ENCODE measurements around the gene RBMX. TPM values are rescaled to one million over a fixed set of nuclear protein-coding genes. Genes with fewer than 3 reads are reported as not detected.

Gene RBMX
- total RNA-seq, 1 donor from 2014 or later: 133 TPM

GRCh38 chrX:136839196-136839595, 41.3 kb downstream of the RBMX start:
- Histone ChIP-seq H3K9ac (ENCODE audit: low read length) (no peak overlapping the region), H3K79me2 (ENCODE audit: insufficient read depth, low read length) (no peaks in the 10 kb centered on the region), H3K9me3 (ENCODE audit: insufficient read depth, low read depth, low read length) (no peaks in the 10 kb centered on the region), H3K27me3 (ENCODE audit: insufficient read depth, low read length) (no peaks in the 10 kb centered on the region), H3K4me1 (ENCODE audit: insufficient read depth, low read length) (no peaks in the 10 kb centered on the region), H3K4me3 (ENCODE audit: insufficient read depth, low read depth, low read length) (no peak overlapping the region), H4K20me1 (ENCODE audit: insufficient read depth, low read length) (no peaks in the 10 kb centered on the region), H3K27ac (ENCODE audit: low read depth, low read length) (no peak overlapping the region), H2AFZ (ENCODE audit: low read depth, low read length) (no peak overlapping the region), H3K36me3 (ENCODE audit: insufficient read depth, low read length) (no peaks in the 10 kb centered on the region), H3K4me2 (ENCODE audit: low read length) (no peak overlapping the region)
- no peaks in the 10 kb centered on the region for H3K27me3 Mint-ChIP-seq (ENCODE audit: low read depth, unreplicated experiment)
- peaks cover 6% of the 10 kb centered on the region for H3K36me3 Mint-ChIP-seq (ENCODE audit: low read depth, unreplicated experiment)
- no peaks in the 10 kb centered on the region for H3K9me3 Mint-ChIP-seq (ENCODE audit: unreplicated experiment)
- FAIRE-seq (peak; percentile 81), DNase-seq (ENCODE audit: low read depth) (no peak)
- H3K4me1 Mint-ChIP-seq (ENCODE audit: low read depth, unreplicated experiment): no peaks in the 10 kb centered on the region
- TF ChIP-seq EZH2 (IDR thresholded peaks at IDR 0.05; ENCODE audit: insufficient read depth, low read length) (no peak), CTCF (IDR thresholded peaks at IDR 0.05; ENCODE audit: insufficient read depth, low read depth, low read length) (no peak)
- H3K4me3 Mint-ChIP-seq (ENCODE audit: unreplicated experiment): no peak overlapping the region
- H3K27ac Mint-ChIP-seq (ENCODE audit: unreplicated experiment): no peak overlapping the region

GRCh38 chrX:136835761-136836160, 44.8 kb downstream of the RBMX start:
- no peak overlapping the region for H3K4me2 ChIP-seq (ENCODE audit: low read length)
- H3K4me1 ChIP-seq (ENCODE audit: insufficient read depth, low read length): no peaks in the 10 kb centered on the region
- Mint-ChIP-seq H3K4me3 (ENCODE audit: unreplicated experiment) (no peak overlapping the region), H3K27ac (ENCODE audit: unreplicated experiment) (no peak overlapping the region), H3K4me1 (ENCODE audit: low read depth, unreplicated experiment) (no peaks in the 10 kb centered on the region), H3K36me3 (ENCODE audit: low read depth, unreplicated experiment) (peaks cover 3% of the 10 kb centered on the region), H3K9me3 (ENCODE audit: unreplicated experiment) (no peaks in the 10 kb centered on the region), H3K27me3 (ENCODE audit: low read depth, unreplicated experiment) (no peaks in the 10 kb centered on the region)
- FAIRE-seq (peak; percentile 95), DNase-seq (ENCODE audit: low read depth) (no peak)
- H4K20me1 ChIP-seq (ENCODE audit: insufficient read depth, low read length): no peaks in the 10 kb centered on the region
- no peaks in the 10 kb centered on the region for H3K36me3 ChIP-seq (ENCODE audit: insufficient read depth, low read length)
- no peaks in the 10 kb centered on the region for H3K9me3 ChIP-seq (ENCODE audit: insufficient read depth, low read depth, low read length)
- H3K9ac ChIP-seq (ENCODE audit: low read length): no peak overlapping the region
- no peak overlapping the region for H3K27ac ChIP-seq (ENCODE audit: low read depth, low read length)
- H2AFZ ChIP-seq (ENCODE audit: low read depth, low read length): no peak overlapping the region
- no peaks in the 10 kb centered on the region for H3K27me3 ChIP-seq (ENCODE audit: insufficient read depth, low read length)
- H3K79me2 ChIP-seq (ENCODE audit: insufficient read depth, low read length): no peaks in the 10 kb centered on the region
- no peak for TF ChIP-seq CTCF (IDR thresholded peaks at IDR 0.05; ENCODE audit: insufficient read depth, low read depth, low read length)
- TF ChIP-seq EZH2 (IDR thresholded peaks at IDR 0.05; ENCODE audit: insufficient read depth, low read length): no peak
- no peak overlapping the region for H3K4me3 ChIP-seq (ENCODE audit: insufficient read depth, low read depth, low read length)

- no peaks in the 10 kb centered on the region for H3K79me2 ChIP-seq (ENCODE audit: insufficient read depth, low read length)
- no peak overlapping the region for H3K27ac ChIP-seq (ENCODE audit: low read depth, low read length)
- Mint-ChIP-seq H3K36me3 (ENCODE audit: low read depth, unreplicated experiment) (peaks cover 2% of the 10 kb centered on the region), H3K27me3 (ENCODE audit: low read depth, unreplicated experiment) (no peaks in the 10 kb centered on the region), H3K27ac (ENCODE audit: unreplicated experiment) (no peak overlapping the region), H3K9me3 (ENCODE audit: unreplicated experiment) (peaks cover 1% of the 10 kb centered on the region), H3K4me3 (ENCODE audit: unreplicated experiment) (no peak overlapping the region), H3K4me1 (ENCODE audit: low read depth, unreplicated experiment) (no peaks in the 10 kb centered on the region)
- H2AFZ ChIP-seq (ENCODE audit: low read depth, low read length): no peak overlapping the region
- no peak overlapping the region for H3K4me2 ChIP-seq (ENCODE audit: low read length)
- FAIRE-seq: no peak
- no peaks in the 10 kb centered on the region for H4K20me1 ChIP-seq (ENCODE audit: insufficient read depth, low read length)
- DNase-seq (ENCODE audit: low read depth): no peak
- H3K36me3 ChIP-seq (ENCODE audit: insufficient read depth, low read length): no peaks in the 10 kb centered on the region
- H3K4me3 ChIP-seq (ENCODE audit: insufficient read depth, low read depth, low read length): no peak overlapping the region
- no peaks in the 10 kb centered on the region for H3K9me3 ChIP-seq (ENCODE audit: insufficient read depth, low read depth, low read length)
- H3K9ac ChIP-seq (ENCODE audit: low read length): no peak overlapping the region
- H3K4me1 ChIP-seq (ENCODE audit: insufficient read depth, low read length): no peaks in the 10 kb centered on the region
- no peaks in the 10 kb centered on the region for H3K27me3 ChIP-seq (ENCODE audit: insufficient read depth, low read length)
- no peak for TF ChIP-seq EZH2 (IDR thresholded peaks at IDR 0.05; ENCODE audit: insufficient read depth, low read length)
- no peak for TF ChIP-seq CTCF (IDR thresholded peaks at IDR 0.05; ENCODE audit: insufficient read depth, low read depth, low read length)
Observed at GRCh38 chrX:136829413-136829812, 51.1 kb downstream of the RBMX start.

All from astrocyte (in vitro differentiated cells and primary cell).